H9 (cell line): ENCODE measurements around the gene AFDN. TPM values are rescaled to one million over a fixed set of nuclear protein-coding genes. Genes with fewer than 3 reads are reported as not detected.
A peak's percentile ranks its signal among the peaks of the same experiment; 100 is the strongest.

ENCODE experiments used
- DNase-seq: peaks from one replicate; pipeline ENCODE4 v3.0.0-alpha.2; 2017
- H2AFZ ChIP-seq: one replicate; pipeline ENCODE4 v1.6.1; 2013; ENCODE audit warnings: mild to moderate bottlenecking, low read length, control low read depth, moderate library complexity
- H2AK5ac ChIP-seq: 2 replicates; pipeline ENCODE4 v1.6.1; 2013; ENCODE audit warnings: low read length, control low read depth, mixed read lengths; ENCODE audit not compliant: insufficient read length
- H2BK120ac ChIP-seq: one replicate; pipeline ENCODE4 v1.6.1; 2013; ENCODE audit warnings: low read depth, mild to moderate bottlenecking, low read length, control low read depth, inconsistent platforms; ENCODE audit not compliant: poor library complexity, severe bottlenecking
- H2BK12ac ChIP-seq: 2 replicates; pipeline ENCODE4 v1.6.1; 2013; ENCODE audit warnings: low read length, control low read depth, mixed read lengths, low read depth; ENCODE audit not compliant: insufficient read length
- H2BK15ac ChIP-seq: 2 replicates; pipeline ENCODE4 v1.6.1; 2013; ENCODE audit warnings: low read depth, low read length, control low read depth
- H2BK20ac ChIP-seq: one replicate; pipeline ENCODE4 v1.6.1; 2013; ENCODE audit warnings: low read depth, mild to moderate bottlenecking, low read length, control low read depth, inconsistent platforms; ENCODE audit not compliant: poor library complexity, severe bottlenecking
- H2BK5ac ChIP-seq: 2 replicates; pipeline ENCODE4 v1.6.1; 2013; ENCODE audit warnings: low read length, control low read depth, mixed read lengths; ENCODE audit not compliant: insufficient read length
- H3K14ac ChIP-seq: 2 replicates; pipeline ENCODE4 v1.6.1; 2013; ENCODE audit warnings: low read length, control low read depth; ENCODE audit not compliant: insufficient read depth
- H3K18ac ChIP-seq: 2 replicates; pipeline ENCODE4 v1.6.1; 2013; ENCODE audit warnings: low read depth, mild to moderate bottlenecking, mixed read lengths, low read length, control low read depth; ENCODE audit not compliant: insufficient read length
- H3K23ac ChIP-seq: 2 replicates; pipeline ENCODE4 v1.6.1; 2013; ENCODE audit warnings: low read length, control low read depth, mixed read lengths, low read depth; ENCODE audit not compliant: insufficient read length
- H3K23me2 ChIP-seq: 2 replicates; pipeline ENCODE4 v1.6.1; 2013; ENCODE audit warnings: low read depth, mild to moderate bottlenecking, mixed read lengths, low read length, control low read depth; ENCODE audit not compliant: insufficient read length, poor library complexity, severe bottlenecking
- H3K27ac ChIP-seq: 2 replicates; pipeline ENCODE4 v1.5.1; 2013; ENCODE audit warnings: low read length, control low read depth, mixed read lengths, low read depth; ENCODE audit not compliant: insufficient read length
- H3K27me3 ChIP-seq: 2 replicates; pipeline ENCODE4 v1.6.1; 2013; ENCODE audit warnings: low read length, control low read depth, inconsistent platforms; ENCODE audit not compliant: insufficient read depth
- H3K4ac ChIP-seq: 2 replicates; pipeline ENCODE4 v1.6.1; 2013; ENCODE audit warnings: low read depth, mild to moderate bottlenecking, control low read depth, inconsistent platforms, low read length, moderate library complexity
- H3K4me1 ChIP-seq: 2 replicates; pipeline ENCODE4 v1.6.1; 2013; ENCODE audit warnings: low read length, control low read depth, inconsistent platforms; ENCODE audit not compliant: insufficient read depth
- H3K4me2 ChIP-seq: 2 replicates; pipeline ENCODE4 v1.6.1; 2013; ENCODE audit warnings: low read length, control low read depth, mixed read lengths; ENCODE audit not compliant: insufficient read length, insufficient read depth
- H3K56ac ChIP-seq: 2 replicates; pipeline ENCODE4 v1.6.1; 2013; ENCODE audit warnings: low read depth, mild to moderate bottlenecking, mixed read lengths, low read length, control low read depth; ENCODE audit not compliant: insufficient read length
- H3K79me1 ChIP-seq: 2 replicates; pipeline ENCODE4 v1.6.1; 2013; ENCODE audit warnings: low read depth, mild to moderate bottlenecking, moderate library complexity, low read length, control low read depth, inconsistent platforms; ENCODE audit not compliant: insufficient read depth, poor library complexity, severe bottlenecking
- H3K79me2 ChIP-seq: 2 replicates; pipeline ENCODE4 v1.6.1; 2013; ENCODE audit warnings: low read length, control low read depth, inconsistent platforms; ENCODE audit not compliant: insufficient read depth
- H3K9ac ChIP-seq: 2 replicates; pipeline ENCODE4 v1.6.1; 2013; ENCODE audit warnings: low read length, control low read depth, mixed read lengths; ENCODE audit not compliant: insufficient read length; ENCODE audit errors: extremely low read depth
- H3K9me3 ChIP-seq: one replicate; pipeline ENCODE4 v1.6.1; 2013; ENCODE audit warnings: low read depth, low read length, inconsistent platforms; ENCODE audit not compliant: control insufficient read depth
- H3T11ph ChIP-seq: one replicate; pipeline ENCODE4 v1.6.1; 2013; ENCODE audit warnings: mild to moderate bottlenecking, low read length, control low read depth, inconsistent platforms
- H4K20me1 ChIP-seq: one replicate; pipeline ENCODE4 v1.6.1; 2013; ENCODE audit not compliant: control insufficient read depth, insufficient read length, insufficient read depth
- H4K5ac ChIP-seq: 2 replicates; pipeline ENCODE4 v1.6.1; 2013; ENCODE audit warnings: low read depth, mild to moderate bottlenecking, mixed read lengths, low read length, control low read depth; ENCODE audit not compliant: insufficient read length
- H4K8ac ChIP-seq: replicated peaks from 2 replicates; pipeline ENCODE4 v1.6.1; 2013; ENCODE audit warnings: low read length, control low read depth, mixed read lengths, low read depth; ENCODE audit not compliant: insufficient read length
- H4K91ac ChIP-seq: 2 replicates; pipeline ENCODE4 v1.6.1; 2013; ENCODE audit warnings: low read depth, mild to moderate bottlenecking, moderate library complexity, mixed read lengths, low read length, control low read depth; ENCODE audit not compliant: insufficient read length
- H3K27ac Mint-ChIP-seq, 3 experiments: 2 replicates in 2 of 3; 3 replicates in 1 of 3; pipeline ENCODE4 v1.8.0; 2020 to 2021; ENCODE audit warnings: mixed read lengths in 3 of 3, mild to moderate bottlenecking in 1 of 3, moderate library complexity in 1 of 3
- H3K27me3 Mint-ChIP-seq: 2 replicates; pipeline ENCODE4 v1.8.0; 2021; ENCODE audit warnings: low read depth, mild to moderate bottlenecking, moderate library complexity, mixed read lengths
- H3K36me3 Mint-ChIP-seq, 3 experiments: 2 replicates in 2 of 3; 3 replicates in 1 of 3; pipeline ENCODE4 v1.8.0; 2020 to 2021; ENCODE audit warnings: low read depth in 3 of 3, mixed read lengths in 3 of 3; ENCODE audit not compliant: insufficient read depth in 1 of 3
- H3K4me1 Mint-ChIP-seq, 2 experiments: 2 replicates each; pipeline ENCODE4 v1.8.0; 2020; ENCODE audit warnings: mixed read lengths in 2 of 2
- H3K4me3 Mint-ChIP-seq, 2 experiments: 2 replicates in 1 of 2; 3 replicates in 1 of 2; pipeline ENCODE4 v1.8.0; 2020 to 2021; ENCODE audit warnings: mild to moderate bottlenecking in 2 of 2, mixed read lengths in 2 of 2, moderate library complexity in 1 of 2
- H3K9me3 Mint-ChIP-seq, 2 experiments: 2 replicates in 1 of 2; 3 replicates in 1 of 2; pipeline ENCODE4 v1.8.0; 2020; ENCODE audit warnings: mild to moderate bottlenecking in 2 of 2, mixed read lengths in 2 of 2, moderate library complexity in 1 of 2
- WGBS: extraction: QIAGEN DNeasy Blood & Tissue Kit; methylation state at CpG from one replicate; pipeline ENCODE4 v1.1.7; 2013; ENCODE audit warnings: missing lambda C conversion rate, low lambda C conversion rate, mixed read lengths; ENCODE audit not compliant: insufficient read length; ENCODE audit errors: extremely low coverage; 5-methylcytosine and 5-hydroxymethylcytosine counted together
- total RNA-seq: library from RNA; stranded (reverse); gene quantifications from 2 replicates; pipeline ENCODE4 v1.2.1, GENCODE V29; 2021
- TF ChIP-seq, protein P1 (sequence below): fragments of 200-600 bp; sonication (generic); conservative IDR thresholded peaks from 3 replicates; pipeline ENCODE4 v1.8.0; 2021; ENCODE audit warnings: antibody characterized with exemption, mild to moderate bottlenecking

The AFDN gene
- total RNA-seq, 1 experiment from 2014 or later = 157 TPM

DNA sequence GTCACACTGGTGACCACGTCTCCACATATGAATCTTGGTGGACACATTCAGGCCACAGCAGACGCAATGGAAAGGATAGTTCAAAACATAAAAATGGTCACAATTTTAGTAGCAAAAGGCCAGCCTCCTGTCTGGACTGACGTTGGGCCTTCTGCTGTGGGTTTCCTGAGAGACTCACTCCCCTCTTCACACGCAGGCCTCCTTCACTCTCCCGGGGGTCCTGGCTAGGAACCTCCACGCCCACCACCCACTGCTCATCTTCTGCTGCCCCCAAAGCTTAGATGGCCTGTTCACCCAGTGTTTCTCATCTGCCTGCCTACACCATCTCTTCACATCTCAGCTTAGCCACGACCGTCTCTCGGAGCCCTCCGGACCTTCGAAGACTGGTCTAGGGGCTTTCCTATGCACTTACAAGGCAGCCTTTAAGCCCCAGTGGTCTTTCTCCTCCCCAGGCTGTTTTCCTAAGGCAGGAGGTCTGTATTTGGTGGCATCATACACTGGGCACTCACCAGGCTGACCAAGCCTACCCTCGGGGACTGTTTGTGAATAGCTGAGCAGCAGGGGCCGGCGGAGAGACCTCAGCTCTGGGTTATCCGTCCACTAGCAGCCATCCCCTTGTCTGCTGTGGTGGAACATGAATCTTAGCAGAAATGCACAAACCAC, 46.6 kb upstream of the AFDN start:
- Histone ChIP-seq H2BK120ac (no peak overlapping the region), H3K4ac (no peak overlapping the region), H4K91ac (no peak overlapping the region), H3K14ac (no peak overlapping the region), H3K79me1 (no peaks in the 10 kb centered on the region), H2AFZ (no peak overlapping the region), H3T11ph (no peak overlapping the region), H4K20me1 (no peaks in the 10 kb centered on the region), H3K56ac (no peak overlapping the region), H2AK5ac (no peak overlapping the region), H3K4me1 (no peaks in the 10 kb centered on the region), H2BK20ac (no peak overlapping the region), H3K4me2 (no peak overlapping the region), H3K27me3 (no peaks in the 10 kb centered on the region), H2BK5ac (no peak overlapping the region), H4K8ac (no peak overlapping the region), H3K18ac (no peak overlapping the region), H3K9me3 (no peaks in the 10 kb centered on the region), H3K27ac (no peak overlapping the region), H3K9ac (no peak overlapping the region), H2BK15ac (no peak overlapping the region), H2BK12ac (no peak overlapping the region), H3K79me2 (no peaks in the 10 kb centered on the region), H3K23me2 (no peaks in the 10 kb centered on the region), H3K23ac (no peak overlapping the region), H4K5ac (no peak overlapping the region)
- TF ChIP-seq, protein P1, sequence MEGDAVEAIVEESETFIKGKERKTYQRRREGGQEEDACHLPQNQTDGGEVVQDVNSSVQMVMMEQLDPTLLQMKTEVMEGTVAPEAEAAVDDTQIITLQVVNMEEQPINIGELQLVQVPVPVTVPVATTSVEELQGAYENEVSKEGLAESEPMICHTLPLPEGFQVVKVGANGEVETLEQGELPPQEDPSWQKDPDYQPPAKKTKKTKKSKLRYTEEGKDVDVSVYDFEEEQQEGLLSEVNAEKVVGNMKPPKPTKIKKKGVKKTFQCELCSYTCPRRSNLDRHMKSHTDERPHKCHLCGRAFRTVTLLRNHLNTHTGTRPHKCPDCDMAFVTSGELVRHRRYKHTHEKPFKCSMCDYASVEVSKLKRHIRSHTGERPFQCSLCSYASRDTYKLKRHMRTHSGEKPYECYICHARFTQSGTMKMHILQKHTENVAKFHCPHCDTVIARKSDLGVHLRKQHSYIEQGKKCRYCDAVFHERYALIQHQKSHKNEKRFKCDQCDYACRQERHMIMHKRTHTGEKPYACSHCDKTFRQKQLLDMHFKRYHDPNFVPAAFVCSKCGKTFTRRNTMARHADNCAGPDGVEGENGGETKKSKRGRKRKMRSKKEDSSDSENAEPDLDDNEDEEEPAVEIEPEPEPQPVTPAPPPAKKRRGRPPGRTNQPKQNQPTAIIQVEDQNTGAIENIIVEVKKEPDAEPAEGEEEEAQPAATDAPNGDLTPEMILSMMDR = no peak
- H3K36me3 Mint-ChIP-seq = no peaks in the 10 kb centered on the region
- no CpG with 5 or more reads among the region's 15 CpGs for WGBS
- H3K4me1 Mint-ChIP-seq = peaks cover 7% of the 10 kb centered on the region in 2 experiments; a peak in 2 of 4 replicates
- H3K9me3 Mint-ChIP-seq = no peaks in the 10 kb centered on the region; a peak in 1 of 5 replicates
- no peak overlapping the region for H3K4me3 Mint-ChIP-seq
- H3K27ac Mint-ChIP-seq = peak overlapping the region in 2 of 3 experiments; percentile 21 to 76; a peak in 2 of 7 replicates
- H3K27me3 Mint-ChIP-seq = peaks cover 1% of the 10 kb centered on the region; the same call in 1 of the 2 replicates
- DNase-seq = no peak
